GM10248 (cell line): ENCODE results near the gene ANKRD12.

ENCODE experiments used
- CTCF ChIA-PET: fragments of 300-600 bp; sonication (Branson Sonifier 250); formaldehyde crosslinking; extraction: SDS; loops from one replicate; lab custom pipeline; 2021; ENCODE audit warnings: antibody characterized with exemption; lab: Yijun Ruan, JAX
- POLR2A ChIA-PET: fragments of 350-650 bp; sonication (Branson Sonifier 250); formaldehyde crosslinking; extraction: SDS; loops from one replicate; lab custom pipeline; 2020; ENCODE audit warnings: antibody characterized with exemption; lab: Yijun Ruan, JAX
- DNase-seq: peaks from one replicate; pipeline ENCODE4 v3.0.0; 2012; ENCODE audit errors: extremely low spot score
- TF ChIP-seq, protein P1 (sequence below): IDR thresholded peaks from 2 replicates; pipeline ENCODE4 v1.5.1; 2012; ENCODE audit warnings: mild to moderate bottlenecking, low read depth; ENCODE audit errors: extremely low read depth, missing control alignments, control extremely low read depth

The ANKRD12 gene

DNA sequence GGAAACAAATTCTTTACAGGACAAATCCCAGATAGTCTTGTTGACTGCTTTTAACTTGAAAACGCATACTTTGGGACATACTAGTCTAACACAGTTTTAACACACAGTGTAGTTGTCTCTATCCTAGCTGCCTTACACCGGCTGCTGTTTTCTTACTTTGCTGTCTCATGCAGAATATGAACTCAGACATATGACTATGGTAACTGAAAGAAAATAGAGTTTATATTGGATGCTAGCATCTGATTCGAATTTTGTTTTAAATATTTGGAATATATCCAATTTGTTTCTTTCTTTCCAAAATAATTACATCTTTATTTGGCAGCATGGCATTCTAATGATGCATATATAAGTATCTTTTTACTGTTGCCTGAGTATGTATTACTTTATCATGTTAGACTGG lies 69.8 kb downstream of the ANKRD12 start:
- ChIA-PET CTCF (interaction anchor here (0.6 to 1.9 kb wide), 5 partner anchors 8 to 17 kb away, joined by 3 to 10 read pairs (median 3); no protein-coding TSS in a partner anchor), POLR2A (no interaction called here)
- no peak for DNase-seq
- TF ChIP-seq, protein P1, sequence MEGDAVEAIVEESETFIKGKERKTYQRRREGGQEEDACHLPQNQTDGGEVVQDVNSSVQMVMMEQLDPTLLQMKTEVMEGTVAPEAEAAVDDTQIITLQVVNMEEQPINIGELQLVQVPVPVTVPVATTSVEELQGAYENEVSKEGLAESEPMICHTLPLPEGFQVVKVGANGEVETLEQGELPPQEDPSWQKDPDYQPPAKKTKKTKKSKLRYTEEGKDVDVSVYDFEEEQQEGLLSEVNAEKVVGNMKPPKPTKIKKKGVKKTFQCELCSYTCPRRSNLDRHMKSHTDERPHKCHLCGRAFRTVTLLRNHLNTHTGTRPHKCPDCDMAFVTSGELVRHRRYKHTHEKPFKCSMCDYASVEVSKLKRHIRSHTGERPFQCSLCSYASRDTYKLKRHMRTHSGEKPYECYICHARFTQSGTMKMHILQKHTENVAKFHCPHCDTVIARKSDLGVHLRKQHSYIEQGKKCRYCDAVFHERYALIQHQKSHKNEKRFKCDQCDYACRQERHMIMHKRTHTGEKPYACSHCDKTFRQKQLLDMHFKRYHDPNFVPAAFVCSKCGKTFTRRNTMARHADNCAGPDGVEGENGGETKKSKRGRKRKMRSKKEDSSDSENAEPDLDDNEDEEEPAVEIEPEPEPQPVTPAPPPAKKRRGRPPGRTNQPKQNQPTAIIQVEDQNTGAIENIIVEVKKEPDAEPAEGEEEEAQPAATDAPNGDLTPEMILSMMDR = no peak

DNA sequence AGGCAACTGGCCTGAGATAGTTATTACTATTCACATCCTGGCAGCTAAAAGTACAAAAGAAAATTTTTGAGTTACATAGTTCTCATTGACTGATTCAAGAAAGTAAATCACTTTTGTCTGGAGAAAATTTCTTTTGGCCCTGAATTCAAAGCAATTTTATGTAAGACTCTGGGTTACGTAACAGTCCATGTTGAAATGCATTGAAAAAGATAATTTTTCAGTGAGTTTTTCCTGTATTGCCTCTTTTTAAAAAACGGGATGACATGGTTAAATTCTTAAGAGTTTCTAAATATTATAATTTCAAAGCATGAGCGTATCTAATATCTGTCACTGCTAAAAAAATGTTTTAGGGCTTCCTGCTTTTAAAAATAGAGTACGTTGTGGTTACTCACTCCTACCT lies 72.7 kb downstream of the ANKRD12 start:
- no peak for DNase-seq
- ChIA-PET CTCF (interaction anchor here (0.7 to 1.3 kb wide), 3 partner anchors 16 to 307 kb away, joined by 3 read pairs; no protein-coding TSS in a partner anchor), POLR2A (no interaction called here)
- TF ChIP-seq, protein P1 = no peak

DNA sequence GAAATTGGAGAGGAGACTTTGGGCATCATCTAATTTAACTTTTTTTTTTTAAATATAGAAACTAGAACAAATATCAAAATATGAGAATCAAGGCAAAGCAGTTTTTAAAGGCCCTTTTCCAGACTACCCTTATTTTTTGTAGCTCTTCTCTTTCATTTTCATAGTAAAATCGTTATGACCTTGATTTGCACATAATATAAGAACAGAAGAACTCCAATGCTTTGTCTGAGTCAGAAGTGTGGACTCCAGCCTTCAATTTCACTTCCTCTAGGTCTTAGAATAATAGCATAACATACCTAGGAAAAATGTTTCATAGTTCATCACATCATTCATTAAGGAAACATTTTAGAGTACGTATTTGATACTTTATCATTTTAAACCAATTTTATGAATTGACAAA lies 74.4 kb downstream of the ANKRD12 start:
- DNase-seq = no peak
- TF ChIP-seq, protein P1 = no peak
- ChIA-PET POLR2A (no interaction called here), CTCF (no interaction called here)

DNA sequence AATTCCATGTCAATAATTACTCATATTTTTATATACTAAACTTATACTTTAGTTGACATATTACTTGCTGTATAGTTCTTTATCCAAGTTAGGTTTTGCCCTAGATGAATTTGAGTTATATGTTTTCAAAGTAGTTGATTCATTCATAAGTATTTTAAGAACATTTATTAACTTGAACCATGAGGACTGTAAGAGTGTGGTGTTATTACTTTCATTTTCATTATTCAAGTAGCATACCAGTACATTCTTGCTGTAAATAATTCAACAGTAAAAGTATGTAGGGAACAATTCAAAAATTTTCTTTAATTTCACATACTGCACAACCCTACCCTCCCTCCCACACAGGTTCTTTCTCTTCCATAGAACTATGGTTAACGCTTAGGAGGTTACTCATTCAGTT lies 75.4 kb downstream of the ANKRD12 start:
- POLR2A ChIA-PET = no interaction called here

DNA sequence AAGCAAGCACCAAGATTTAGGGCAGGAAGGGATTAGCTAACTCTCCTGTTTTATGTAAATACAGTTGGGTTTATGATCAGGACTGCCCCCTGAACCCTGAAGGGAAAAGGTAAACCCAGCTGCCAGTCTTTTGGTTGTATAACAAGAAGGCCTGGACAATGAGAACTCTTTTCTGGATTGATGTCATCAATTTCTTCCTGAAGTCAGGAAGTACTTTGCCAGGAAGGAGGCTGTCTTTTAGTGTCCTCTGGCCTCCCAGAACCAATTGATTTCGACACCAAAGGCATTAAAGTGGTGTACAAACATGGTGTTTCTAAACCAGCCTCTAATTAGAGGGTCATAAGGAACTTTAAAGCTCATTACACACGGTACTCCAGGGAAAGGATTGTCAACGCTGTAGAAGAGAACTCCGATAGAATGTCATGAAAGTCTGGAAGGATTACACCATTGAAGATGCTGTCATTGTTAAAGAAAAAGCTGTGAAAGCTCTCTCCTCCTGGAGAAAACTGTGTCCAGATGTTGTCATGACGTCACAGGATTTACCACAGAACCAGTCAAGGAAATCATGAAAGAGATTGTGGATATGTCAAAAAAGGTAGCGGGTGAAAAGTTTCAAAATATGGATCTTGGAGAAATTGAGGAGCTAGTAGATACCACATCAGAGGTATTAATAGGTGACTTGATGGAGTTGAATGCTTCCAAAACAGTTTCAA lies 78.8 kb downstream of the ANKRD12 start:
- POLR2A ChIA-PET = no interaction called here
- TF ChIP-seq, protein P1 = no peak
- DNase-seq = no peak
- CTCF ChIA-PET = interaction anchor here (1.0 to 2.7 kb wide), 3 partner anchors 10 to 23 kb away, joined by 3 to 10 read pairs (median 3); no protein-coding TSS in a partner anchor

More for the DNA sequence above, 75.4 kb downstream of the ANKRD12 start:
- DNase-seq = no peak
- CTCF ChIA-PET = no interaction called here
- TF ChIP-seq, protein P1 = no peak

DNA sequence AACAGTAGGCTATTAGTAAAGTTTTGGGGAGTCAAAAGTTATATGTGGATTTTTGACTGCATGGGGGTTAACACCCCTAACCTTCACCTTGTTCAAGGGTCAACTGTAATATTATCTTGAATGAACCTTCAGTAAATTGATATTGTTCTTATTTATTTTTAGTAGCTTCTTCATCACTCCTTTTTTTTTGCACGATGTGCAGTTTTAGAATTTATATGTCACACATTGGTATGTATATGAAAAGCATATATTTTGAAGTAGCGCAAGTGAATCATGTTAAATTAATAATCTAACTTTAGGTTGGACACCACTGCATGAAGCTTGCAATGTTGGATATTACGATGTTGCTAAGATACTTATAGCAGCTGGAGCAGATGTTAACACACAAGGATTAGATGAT lies 79.9 kb downstream of the ANKRD12 start:
- ChIA-PET CTCF (interaction anchor here (0.7 kb wide), 1 partner anchor 11 kb away, joined by 3 read pairs; no protein-coding TSS in a partner anchor), POLR2A (no interaction called here)
- TF ChIP-seq, protein P1 = no peak
- DNase-seq = no peak
